Measurements from ENCODE around the gene LGR6. TPM values are rescaled to one million over a fixed set of nuclear protein-coding genes. Genes with fewer than 3 reads are reported as not detected.
"Not testable (repeated sequence)": the region's sequence is repeated elsewhere in the genome, so short reads cannot be mapped to it uniquely, and the experiment has no call there.

LGR6 gene
- total RNA-seq, 1 experiment from 2014 or later, result 0.26 TPM

DNA sequence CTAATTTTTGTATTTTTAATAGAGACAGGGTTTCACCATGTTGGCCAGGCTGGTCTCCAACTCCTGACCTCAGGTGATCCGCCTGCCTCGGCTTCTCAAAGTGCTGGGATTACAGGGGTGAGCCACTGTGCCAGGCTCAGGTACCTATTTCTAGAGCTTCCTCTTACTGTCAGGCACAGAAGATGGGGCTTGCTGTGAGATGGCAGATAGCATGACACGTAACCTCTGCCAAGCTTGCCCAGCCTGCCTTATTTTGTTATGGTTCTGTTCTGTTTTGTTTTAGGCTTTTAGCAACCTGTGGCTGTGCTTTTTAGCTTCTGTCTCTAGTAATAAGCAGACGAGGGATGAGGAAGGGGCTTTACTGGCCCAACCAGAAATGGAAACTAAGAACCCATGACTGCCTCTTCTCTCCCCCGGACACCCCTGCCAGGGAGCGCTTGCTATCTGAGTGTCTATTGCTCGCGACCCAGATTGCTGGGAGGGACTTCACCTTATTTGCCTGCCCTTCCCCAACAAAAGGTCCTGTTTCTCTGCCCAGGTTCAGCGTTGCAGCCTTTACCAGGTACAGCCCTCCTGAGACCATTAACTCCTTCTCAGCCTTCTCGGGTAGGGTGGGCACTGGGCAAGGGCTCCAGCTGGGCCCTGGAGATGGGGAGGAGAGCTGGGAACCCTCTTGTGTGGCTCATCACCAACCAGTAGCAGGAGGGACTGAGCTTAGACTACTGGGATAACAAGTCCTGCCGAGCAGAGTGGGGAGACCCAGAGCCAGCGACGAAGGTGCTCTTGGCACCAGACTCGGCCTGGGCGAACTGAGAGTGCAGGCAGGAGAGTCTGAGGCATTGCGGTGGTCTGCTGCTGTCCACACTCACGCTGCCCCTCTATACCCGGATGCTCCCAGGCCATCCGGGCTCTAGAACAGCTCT lies 13.5 kb upstream of the LGR6 start:
- Histone ChIP-seq H3K4me1 (ENCODE audit: insufficient read depth, low read length) (no peaks in the 10 kb centered on the region), H3K27me3 (ENCODE audit: low read length) (no peaks in the 10 kb centered on the region), H3K9ac (ENCODE audit: low read length) (no peak overlapping the region), H3K4me2 (ENCODE audit: low read length) (no peak overlapping the region), H3F3A (ENCODE audit: low read length, unreplicated experiment) (no peaks in the 10 kb centered on the region), H3K9me3 (ENCODE audit: low read length) (no peaks in the 10 kb centered on the region), H4K20me1 (ENCODE audit: low read length) (no peaks in the 10 kb centered on the region), H3K79me2 (ENCODE audit: low read length) (no peaks in the 10 kb centered on the region), H2AFZ (ENCODE audit: low read length) (no peak overlapping the region), H3K9me2 (replicated peaks; ENCODE audit: low read length) (no peaks in the 10 kb centered on the region), H3K27ac (ENCODE audit: low read length) (no peak overlapping the region), H3K4me3 (ENCODE audit: low read length) (no peak overlapping the region), H3K36me3 (ENCODE audit: low read depth, low read length) (no peaks in the 10 kb centered on the region)
- DNase-seq (no peak), ATAC-seq (no peak)
- ChIA-PET POLR2A (ENCODE audit: unreplicated experiment) (no interaction called here), CTCF (no interaction called here)
- intact Hi-C loops (cut with micrococcal nuclease), result no loop called here
- BruUV-seq (replicated peaks), result no TSS peak
- no peak for TF ChIP-seq EZH2 (IDR thresholded peaks at IDR 0.05; ENCODE audit: low read length, unreplicated experiment)
- no peak for TF ChIP-seq EZH2phosphoT487 (IDR thresholded peaks at IDR 0.05; ENCODE audit: borderline replicate concordance, low read length)
- TF ChIP-seq, protein P1, sequence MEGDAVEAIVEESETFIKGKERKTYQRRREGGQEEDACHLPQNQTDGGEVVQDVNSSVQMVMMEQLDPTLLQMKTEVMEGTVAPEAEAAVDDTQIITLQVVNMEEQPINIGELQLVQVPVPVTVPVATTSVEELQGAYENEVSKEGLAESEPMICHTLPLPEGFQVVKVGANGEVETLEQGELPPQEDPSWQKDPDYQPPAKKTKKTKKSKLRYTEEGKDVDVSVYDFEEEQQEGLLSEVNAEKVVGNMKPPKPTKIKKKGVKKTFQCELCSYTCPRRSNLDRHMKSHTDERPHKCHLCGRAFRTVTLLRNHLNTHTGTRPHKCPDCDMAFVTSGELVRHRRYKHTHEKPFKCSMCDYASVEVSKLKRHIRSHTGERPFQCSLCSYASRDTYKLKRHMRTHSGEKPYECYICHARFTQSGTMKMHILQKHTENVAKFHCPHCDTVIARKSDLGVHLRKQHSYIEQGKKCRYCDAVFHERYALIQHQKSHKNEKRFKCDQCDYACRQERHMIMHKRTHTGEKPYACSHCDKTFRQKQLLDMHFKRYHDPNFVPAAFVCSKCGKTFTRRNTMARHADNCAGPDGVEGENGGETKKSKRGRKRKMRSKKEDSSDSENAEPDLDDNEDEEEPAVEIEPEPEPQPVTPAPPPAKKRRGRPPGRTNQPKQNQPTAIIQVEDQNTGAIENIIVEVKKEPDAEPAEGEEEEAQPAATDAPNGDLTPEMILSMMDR (conservative IDR thresholded peaks at IDR 0.05; ENCODE audit: low read depth, low read length), result no peak

DNA sequence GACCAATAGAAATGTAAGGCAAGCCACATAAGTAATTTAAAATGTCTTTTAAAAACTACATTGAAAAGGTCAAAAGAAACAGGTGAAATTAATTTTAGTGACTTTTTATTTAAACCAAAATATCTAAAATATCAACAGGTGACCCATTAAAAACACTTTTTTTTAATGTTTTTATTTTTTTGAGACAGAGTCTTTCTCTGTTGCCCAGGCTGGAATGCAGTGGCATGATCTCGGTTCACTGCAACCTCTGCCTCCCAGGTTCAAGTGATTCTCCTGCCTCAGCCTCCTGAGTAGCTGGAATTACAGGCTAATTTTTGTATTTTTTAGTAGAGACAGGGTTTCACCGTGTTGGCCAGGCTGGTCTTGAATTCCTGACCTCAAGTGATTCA lies 12.9 kb upstream of the LGR6 start:
- H3K9me3 ChIP-seq (ENCODE audit: low read length); ATAC-seq; BruUV-seq (replicated peaks); H3K4me3 ChIP-seq (ENCODE audit: low read length); H3K36me3 ChIP-seq (ENCODE audit: low read depth, low read length); H3K79me2 ChIP-seq (ENCODE audit: low read length); H3K9ac ChIP-seq (ENCODE audit: low read length); H3K27ac ChIP-seq (ENCODE audit: low read length); H3K9me2 ChIP-seq (replicated peaks; ENCODE audit: low read length); H3F3A ChIP-seq (ENCODE audit: low read length, unreplicated experiment); H4K20me1 ChIP-seq (ENCODE audit: low read length); H3K4me2 ChIP-seq (ENCODE audit: low read length); intact Hi-C loops (cut with micrococcal nuclease); H3K27me3 ChIP-seq (ENCODE audit: low read length); DNase-seq; CTCF ChIA-PET; H2AFZ ChIP-seq (ENCODE audit: low read length); POLR2A ChIA-PET (ENCODE audit: unreplicated experiment); H3K4me1 ChIP-seq (ENCODE audit: insufficient read depth, low read length): not testable (repeated sequence)

DNA sequence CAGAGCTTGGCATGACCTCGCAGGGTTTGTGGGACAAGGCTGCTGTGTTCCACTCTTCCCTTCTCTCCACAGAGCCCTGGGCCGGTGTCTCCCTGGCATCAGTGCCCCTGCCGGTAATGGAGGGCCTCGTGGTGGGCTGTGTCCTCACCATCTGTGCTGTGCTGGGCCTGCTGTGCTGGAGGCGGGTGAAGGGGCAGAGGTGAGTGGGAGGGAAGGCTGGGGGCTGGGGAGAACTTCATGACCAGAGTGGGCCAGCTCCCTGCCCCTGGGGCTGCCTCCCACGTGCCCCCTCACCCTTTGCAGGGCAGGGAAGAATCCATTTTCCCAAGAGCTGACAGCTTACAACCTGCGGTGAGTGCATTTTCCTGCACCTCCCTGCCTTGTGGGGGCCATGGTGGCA lies 12.0 kb upstream of the LGR6 start:
- Histone ChIP-seq H2AFZ (ENCODE audit: low read length) (no peak overlapping the region), H3K9me2 (replicated peaks; ENCODE audit: low read length) (no peaks in the 10 kb centered on the region), H3K79me2 (ENCODE audit: low read length) (no peaks in the 10 kb centered on the region), H3K36me3 (ENCODE audit: low read depth, low read length) (no peaks in the 10 kb centered on the region), H4K20me1 (ENCODE audit: low read length) (no peaks in the 10 kb centered on the region), H3K27ac (ENCODE audit: low read length) (no peak overlapping the region), H3K4me2 (ENCODE audit: low read length) (no peak overlapping the region), H3K9ac (ENCODE audit: low read length) (no peak overlapping the region), H3K4me1 (ENCODE audit: insufficient read depth, low read length) (no peaks in the 10 kb centered on the region), H3K9me3 (ENCODE audit: low read length) (no peaks in the 10 kb centered on the region), H3K27me3 (ENCODE audit: low read length) (no peaks in the 10 kb centered on the region), H3F3A (ENCODE audit: low read length, unreplicated experiment) (no peaks in the 10 kb centered on the region), H3K4me3 (ENCODE audit: low read length) (no peak overlapping the region)
- no peak for TF ChIP-seq EZH2phosphoT487 (IDR thresholded peaks at IDR 0.05; ENCODE audit: borderline replicate concordance, low read length)
- TF ChIP-seq, protein P1 (conservative IDR thresholded peaks at IDR 0.05; ENCODE audit: low read depth, low read length), result no peak
- DNase-seq, result no peak
- ChIA-PET CTCF (no interaction called here), POLR2A (ENCODE audit: unreplicated experiment) (no interaction called here)
- intact Hi-C loops (cut with micrococcal nuclease), result no loop called here
- no TSS peak for BruUV-seq (replicated peaks)
- no peak for ATAC-seq

Data from PC-3 (cell line).